NCI-H1105 treated with DMSO at 0.1 percent for 48 hours (cell line): ENCODE results near the gene ZNF618.
A peak's percentile ranks its signal among the peaks of the same experiment; 100 is the strongest.

ENCODE experiments used
- DNase-seq: peaks from one replicate; lab custom pipeline; 2025; lab: John Stamatoyannopoulos, UW

ZNF618 gene

DNA sequence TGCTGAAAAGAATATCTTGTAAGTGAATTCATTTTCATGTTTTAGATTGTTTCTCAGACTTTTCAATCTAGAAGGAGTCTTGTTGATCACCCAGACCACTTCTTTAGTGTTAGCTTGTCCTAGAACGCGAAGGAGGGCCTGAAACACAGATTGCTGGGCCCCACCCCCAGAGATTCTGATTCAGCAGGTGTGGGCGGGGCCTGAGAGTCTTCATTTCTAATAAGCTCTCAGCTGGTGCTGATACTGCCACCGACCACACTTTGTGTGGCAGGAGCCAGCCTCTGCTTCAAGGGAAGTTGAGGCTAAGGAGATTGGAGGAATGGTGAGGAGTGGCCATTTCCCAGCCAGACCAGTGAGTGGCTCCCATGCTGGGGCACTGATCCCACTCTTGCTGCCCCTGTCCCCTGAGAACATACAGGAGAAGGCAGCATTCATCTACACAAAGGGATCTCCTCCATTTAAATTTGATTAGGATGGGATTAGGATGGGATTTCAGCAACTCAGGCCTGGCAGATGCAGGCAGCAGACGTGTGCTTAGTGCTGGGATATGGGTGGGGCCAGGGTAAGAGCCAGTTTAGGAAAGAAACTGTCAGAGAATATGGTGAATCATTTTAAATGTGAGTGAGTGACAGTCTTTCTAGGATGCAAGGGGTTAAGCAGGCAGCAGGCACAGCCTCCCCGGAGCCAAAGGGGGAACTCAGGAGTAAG is 35.9 kb downstream of the ZNF618 start:
- no peak for DNase-seq

DNA sequence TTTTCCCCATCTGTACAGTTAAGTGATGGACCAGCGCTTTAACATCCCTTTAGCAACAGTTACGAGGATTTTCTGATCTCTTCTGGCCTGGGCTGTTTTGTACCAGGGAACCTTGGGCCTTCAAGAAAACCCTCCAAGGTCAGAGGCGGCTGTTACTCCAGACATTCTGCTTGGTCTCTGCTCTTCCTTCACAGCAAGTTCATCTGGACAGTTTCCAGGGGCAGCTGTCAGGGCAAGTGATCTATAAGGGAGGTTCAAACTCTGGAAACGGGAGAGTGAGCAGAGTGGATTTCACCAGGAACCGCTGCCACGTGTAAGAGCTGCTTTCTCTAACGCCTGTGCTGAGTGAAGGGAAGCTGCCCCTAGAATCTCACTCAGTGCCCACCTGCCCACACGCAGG is 36.7 kb downstream of the ZNF618 start:
- no peak for DNase-seq

DNA sequence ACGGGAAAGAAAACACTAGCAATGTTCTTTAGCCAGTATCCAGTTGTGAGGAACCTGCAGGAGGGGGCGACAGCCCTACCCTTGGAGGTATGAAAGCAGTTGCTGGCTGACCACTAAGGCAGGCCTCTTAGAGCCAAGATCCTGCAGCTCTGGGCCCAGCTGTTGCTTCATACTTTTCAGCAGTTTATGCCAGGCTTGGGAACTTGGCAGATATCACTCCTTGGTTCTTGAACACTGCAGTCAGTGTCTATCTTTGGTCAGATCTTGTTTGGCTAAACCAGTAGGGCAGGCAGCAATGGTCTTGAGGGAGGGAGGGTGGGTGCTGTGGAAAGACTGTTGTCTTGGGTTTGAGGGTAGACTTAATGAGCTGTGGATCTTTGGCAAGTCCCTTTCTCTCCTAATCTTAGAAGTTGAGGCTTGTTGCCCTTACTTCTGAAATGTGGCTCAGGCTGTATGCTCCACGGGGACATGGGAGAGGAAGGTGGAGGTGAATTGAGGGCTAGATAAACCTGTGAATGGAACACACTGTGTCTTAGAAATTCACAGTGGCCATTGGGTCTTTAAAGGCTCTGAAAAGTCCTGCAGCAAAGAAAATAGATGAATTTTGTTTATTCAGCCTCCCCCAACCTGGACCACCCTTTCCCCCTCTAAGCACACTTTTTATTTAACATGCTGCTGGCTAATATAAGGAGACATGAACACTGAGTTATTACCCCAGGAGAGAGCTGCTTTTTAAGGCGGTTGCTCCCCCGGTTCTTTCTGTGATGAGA is 37.5 kb downstream of the ZNF618 start:
- DNase-seq: no peak

DNA sequence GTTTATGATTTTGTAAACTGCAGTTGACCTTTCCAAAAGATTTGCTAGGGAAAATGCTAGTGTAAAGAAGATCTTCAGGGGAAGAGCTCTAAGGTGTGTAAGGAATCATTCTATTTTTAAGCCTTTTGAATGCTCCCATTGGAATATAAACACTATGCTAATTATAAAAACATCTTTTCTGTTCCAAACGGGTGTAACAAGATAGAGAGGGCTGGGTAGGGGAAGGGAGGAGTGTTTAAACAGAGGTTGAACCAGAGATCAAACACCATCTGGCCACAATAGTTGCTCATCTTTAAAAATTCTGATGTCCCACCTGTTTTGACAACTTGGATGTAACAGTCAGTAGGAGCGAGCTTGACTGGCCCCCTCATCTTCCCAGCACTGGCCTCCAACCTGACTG is 38.4 kb downstream of the ZNF618 start:
- no peak for DNase-seq

DNA sequence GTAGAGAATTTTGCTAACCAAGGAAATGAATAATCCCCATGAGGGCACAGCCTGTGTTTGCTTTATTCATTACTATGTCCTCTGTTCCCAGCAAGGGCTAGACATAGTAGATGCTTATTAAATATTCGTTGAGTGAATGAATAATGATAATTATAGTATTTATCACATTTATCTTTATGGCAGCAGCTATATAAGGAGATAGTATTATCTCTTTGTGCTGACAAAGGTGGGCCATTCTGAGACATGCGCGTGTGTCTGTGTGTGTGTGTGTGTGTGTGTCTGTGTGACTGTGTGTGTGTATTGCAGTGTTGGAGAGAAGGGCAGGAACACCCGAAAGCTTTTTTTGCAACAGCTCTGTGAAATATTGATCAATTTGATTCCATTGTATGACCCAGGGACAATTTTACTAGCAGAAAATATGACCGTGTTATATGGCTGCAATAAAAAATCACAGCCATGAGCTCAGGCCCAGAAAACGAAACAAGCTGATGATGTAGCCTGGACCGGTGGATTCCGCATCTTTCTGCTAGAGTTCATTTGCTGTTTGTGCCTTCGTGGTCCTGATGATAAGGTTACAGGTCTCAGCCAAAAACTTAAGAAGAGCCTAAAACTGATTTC is 39.8 kb downstream of the ZNF618 start:
- no peak for DNase-seq

DNA sequence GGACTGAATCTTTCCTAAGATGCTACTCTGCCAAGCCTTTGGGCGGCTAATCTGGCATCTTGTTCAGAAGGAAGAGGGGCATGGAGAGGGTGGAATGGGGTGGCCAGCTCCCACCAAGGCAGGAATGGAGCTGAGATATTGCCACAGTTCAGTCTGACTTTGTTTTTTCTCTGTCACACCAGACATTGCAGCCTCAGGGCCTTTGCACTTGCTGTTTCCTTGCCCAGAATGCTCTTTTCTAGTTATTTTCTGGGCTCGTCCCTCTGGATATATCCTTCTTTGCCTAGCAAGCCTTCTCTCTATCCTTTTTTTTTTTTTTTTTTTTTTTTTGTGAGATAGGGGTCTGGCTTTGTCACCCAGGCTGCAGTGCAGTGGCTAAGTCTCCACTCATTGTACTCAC is 40.8 kb downstream of the ZNF618 start:
- no peak for DNase-seq

DNA sequence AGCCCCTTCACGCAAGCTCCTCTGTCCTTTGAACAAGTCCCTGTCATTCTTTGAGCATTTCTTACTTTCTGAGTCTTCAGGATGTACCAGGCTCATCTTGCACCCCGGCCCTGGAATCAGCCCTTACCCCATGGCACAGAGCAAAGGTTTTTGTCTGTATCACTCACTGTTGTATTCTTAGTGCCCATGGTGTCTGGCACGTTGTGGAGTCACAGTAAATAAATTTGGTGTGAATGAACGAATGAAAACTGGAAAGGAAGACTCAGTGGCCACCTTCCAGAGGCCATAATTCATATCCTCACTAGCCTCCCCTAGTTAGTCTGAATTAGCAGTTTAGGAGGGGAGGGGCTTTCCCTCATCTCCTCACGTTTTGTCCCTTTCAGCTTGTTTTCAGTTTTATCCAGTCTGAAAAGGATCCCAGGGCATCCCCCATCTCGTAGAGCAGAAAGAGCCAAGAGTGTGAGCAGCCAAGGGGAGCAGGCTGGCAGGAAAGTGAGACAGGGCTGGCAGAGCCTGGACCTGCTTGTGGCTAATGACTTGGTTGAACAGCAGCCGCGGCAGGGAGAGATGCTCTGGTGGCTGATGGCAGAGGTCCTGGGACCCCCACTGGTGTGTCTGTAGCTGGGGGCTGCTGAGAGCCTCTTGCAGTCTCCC is 42.7 kb downstream of the ZNF618 start:
- no peak for DNase-seq

DNA sequence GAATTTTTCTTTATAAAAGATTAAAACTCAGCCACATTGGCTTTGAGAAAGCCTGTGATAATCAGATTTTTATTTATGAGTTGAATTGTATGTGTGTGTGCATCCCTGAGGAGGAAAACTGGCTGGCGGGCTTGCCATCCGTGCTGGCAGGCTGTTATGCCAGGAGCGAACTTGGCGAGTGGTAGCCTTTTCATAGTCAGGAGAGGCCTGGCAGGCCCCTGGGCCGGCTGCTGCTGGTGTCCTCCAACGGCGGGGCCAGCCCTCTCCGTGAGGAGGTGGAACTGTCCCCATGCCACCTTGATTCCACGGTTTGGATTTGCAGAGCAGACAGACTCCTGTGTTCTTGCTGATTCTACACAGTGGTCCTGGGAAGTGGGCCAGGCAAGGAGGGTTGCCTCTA is 43.3 kb downstream of the ZNF618 start:
- DNase-seq: no peak

DNA sequence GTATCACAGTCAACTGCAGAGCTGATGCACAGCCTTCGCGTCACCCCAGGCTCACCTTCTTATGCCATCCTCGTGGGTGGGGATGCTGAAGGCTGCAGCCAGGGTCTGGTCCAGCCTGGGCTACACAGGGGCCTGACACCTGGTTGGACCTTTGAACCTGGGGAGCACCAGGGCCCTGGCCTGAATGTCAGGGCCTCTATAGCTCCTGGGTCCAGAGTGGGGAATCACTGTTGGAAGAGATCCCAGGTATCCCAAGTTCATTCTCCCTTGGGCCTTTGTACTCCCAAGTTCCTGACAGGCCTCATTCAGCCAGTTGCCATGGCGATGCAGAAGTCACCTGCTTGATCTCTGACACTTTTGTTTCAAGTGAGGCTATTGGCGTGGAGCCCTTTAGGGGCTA is 43.8 kb downstream of the ZNF618 start:
- peak; percentile 65 for DNase-seq

DNA sequence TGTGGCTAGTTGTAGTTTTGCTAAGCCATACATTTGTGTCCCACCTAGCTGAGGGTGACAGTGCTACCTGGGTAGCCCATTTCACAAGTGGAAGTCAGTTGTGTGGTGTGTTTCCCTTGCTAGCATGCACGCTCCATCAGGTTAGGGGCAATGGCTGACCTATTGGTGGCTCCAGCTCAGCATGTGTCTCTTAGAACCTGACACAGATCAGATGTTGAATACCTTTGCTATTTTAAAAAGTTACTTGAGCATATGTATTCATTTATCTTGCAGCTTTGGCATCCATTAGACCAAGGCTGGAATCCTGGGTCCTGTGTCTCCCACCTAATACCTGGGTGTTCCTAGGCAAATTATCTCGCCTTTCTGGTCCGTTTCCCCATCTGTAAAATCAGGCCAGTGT is 44.8 kb downstream of the ZNF618 start:
- DNase-seq: no peak

DNA sequence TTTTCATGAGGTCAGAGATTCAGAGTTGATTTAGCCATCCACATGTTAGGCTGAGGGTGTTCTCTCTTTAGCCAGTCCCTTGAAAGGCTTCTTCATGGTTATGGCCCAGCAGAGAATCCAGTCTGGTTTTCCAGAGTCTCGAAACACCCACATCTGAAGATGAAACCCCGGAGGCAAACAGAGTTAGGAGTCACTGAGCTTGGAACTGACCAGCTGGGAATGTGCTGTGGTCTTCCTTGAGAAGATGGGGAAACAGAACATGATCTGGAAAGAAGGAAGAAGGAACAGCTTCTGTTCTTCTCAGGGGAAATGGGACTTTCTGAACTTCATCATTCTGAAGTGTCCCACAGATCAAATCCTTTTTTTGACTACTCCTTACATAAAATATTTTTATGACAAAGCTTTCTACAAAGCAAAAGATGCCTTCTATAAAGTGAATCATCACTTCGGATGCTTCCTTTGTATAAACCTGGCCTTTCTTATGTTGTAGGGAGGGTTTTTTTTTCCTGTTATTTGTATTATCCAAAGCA is 45.4 kb downstream of the ZNF618 start:
- DNase-seq: no peak

DNA sequence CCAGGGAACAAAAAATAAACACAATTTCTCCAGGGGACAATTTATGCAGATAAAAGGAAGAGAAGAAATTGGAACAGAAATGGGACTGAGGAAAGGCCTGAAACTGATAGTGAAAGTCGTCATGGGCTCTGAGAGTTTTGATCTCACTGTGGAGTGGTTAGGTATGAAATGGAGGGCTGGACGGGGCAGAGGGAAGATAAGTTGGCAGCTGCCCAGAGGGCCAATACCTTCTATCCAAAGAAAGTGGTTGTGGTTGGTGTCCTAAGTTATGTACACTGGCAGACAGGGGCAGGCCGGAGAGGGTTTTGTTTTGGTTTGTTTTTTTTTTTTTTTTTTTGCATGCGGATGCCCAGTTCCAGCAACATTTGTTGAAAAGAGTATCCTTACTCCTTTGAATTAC is 46.1 kb downstream of the ZNF618 start:
- no peak for DNase-seq

DNA sequence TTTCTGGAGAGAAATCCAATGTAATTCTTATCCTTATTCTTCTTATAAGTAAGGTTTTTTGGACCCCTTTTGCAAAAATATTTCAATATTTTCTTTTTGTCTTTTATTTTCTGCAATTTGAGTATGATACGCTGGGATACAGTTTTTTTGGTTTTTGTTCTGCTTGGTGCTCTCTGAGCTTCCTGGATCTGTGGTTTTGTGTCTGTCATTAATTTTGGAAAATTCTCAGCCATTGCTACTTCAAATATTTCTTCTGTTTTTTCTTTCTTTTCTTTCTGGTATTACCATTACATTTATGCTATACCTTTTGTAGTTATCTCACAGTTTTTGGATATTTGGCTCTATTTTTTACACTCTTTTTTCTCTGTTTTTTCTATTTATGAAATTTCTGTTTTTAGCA is 50.1 kb downstream of the ZNF618 start:
- DNase-seq: no peak

DNA sequence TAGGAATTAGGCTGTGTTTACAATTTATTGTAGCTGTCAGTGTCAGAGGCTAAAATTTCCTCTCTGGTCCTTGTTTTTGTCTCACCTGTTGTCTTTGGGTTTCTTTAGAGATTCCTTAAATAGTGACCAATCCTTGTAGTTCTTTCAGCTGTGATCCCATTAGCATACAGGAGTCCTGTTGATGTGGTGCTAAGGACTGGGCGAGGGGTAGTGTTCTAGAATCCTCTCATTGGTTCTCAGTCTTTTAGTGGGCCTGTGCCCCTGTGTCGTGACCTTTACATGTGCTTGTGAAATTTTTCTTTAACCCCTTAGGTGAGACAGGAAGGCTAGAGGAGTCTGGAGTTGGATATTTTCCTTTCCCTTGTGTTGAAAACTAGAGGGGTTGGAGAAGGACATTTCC is 51.2 kb downstream of the ZNF618 start:
- DNase-seq: no peak

DNA sequence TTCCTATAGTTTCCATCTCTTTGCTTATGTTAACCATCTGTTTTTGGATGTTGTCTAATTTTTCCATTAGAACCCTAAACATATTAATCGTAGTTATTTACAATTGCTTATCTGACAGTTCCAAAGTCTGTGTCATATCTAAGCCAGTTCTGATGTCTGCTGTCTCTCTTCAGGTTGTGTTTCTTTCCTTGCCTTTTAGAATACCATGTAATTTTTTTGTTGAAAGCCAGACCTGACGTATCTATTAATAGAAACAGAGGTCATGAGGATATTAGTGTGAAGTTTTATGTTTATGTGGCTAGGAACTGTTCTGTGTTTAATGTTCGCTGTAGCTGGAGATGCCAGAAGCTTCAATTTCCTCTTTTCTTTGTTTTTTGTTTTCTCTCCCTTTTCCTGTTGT is 52.2 kb downstream of the ZNF618 start:
- DNase-seq: no peak

DNA sequence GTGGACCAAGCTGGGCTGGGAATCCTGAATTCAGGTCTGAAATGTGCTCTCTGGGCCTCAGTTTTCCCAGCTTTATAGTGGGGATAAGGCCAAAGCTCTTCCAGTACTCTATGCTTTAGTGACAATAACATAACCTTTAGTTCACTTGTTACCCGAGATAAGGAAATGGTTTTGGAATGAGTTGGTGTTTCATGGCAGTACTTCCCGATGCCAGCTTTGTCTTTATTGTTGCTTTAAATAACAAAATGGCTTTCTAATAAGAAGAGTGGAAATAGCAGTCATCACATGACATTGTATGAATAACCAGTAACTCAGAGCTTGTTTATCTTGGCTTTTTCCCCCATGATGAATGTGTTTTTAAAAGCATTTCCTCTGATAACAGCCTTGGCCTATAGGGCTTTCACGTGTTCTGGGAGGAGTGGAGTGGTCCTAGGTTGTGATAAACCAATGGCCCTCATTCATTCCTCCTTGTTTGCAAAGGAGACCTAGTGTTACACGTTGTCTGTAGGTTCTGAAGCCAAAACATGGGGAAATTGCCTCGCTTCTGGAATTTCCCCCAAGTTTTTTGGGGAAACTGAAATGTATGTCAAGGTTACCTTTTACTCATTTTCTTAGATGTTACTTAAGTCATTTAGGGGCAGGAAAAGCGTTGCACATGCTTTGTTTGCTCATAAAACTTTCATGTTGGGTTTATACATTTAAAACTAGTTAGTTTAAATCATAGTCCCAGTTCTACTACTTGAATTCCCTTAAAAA is 53.7 kb downstream of the ZNF618 start:
- no peak for DNase-seq

DNA sequence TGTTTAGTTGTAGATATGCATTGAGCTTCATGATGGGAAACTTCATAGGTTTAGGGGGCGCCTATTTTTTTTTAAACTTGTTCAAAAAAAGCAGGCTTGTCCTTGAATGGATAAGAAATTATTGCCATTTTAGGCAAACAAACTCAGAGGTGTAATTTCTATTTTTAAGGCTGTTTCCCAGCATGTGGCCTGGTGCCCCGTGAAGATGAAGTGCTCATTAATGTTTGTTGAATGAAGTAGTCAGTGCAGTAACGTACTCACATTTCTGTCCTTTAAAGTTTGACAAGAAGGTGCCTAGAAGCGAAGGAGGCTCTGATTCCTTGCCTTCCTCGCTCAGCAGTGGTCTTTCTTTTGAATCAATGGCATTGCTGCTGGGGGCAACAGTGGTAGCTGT is 54.3 kb downstream of the ZNF618 start:
- no peak for DNase-seq

DNA sequence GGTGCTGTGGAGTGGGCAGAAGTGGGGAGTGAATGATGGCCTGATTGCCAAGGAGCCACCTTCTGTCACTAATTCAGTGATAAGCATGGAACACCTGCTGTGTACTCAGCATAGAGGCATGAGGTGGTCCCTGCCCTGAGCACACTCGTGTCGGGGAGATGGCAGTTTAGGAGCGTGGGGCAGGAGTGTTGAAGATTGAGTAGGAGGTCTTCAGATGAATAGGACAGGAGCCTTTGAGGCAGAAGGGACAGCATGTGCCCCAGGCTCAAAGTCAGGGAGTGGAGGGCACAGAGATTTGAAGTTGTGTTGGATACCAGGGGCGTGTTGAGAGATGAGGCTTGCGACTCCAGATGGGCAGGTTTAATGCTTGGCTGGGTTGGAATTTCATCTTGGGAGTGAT is 55.0 kb downstream of the ZNF618 start:
- no peak for DNase-seq

DNA sequence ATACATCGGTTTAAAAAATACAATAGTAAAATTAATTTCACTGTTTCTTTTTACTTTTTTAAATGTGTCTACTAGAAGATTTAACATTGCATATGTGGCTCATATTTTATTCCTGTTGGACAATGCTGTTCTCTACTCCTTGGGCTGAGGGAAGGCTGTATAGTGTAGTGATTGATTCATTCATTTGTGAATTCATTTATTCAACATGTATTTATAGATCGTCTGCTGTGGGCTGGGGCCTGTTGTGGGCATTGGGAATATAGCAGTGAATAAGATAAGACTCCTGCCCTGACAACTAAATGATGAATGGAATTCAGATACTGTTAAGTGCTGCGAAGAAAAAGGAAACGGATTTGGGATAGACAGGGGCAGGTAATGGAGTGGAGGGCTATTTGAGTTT is 55.7 kb downstream of the ZNF618 start:
- DNase-seq: no peak

DNA sequence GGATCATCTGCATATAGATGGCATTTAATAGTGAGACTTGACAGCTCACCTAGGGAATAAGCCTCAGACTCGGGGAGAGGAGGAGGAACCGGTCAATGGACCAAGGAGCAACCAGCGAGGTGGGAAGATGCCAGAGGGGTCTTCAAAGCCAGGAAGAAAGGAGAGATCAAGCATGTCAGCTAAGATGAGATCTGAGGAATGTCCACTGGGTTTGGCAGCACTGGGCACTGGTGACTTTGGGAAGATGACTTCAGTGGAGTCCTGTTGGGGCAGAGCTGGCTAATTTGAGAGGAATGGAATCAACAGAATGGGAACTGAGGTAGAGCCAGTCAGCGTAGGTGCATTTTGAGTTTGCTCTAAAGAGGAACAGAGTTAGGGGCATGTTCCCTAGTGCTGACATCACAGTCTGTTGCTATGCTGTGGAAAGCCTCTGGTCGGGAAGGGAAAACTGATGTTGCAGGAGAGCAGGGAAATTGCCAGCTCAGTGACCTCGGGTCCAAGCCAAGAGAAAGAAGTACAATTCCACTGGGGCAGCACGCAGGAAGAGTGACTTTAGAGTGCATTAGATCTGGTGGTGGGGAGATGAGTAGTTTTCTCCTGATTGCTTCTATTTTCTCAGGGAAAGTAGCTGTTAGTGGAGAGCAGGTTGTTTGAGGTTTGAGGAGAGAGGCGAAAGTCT is 56.9 kb downstream of the ZNF618 start:
- DNase-seq: no peak

DNA sequence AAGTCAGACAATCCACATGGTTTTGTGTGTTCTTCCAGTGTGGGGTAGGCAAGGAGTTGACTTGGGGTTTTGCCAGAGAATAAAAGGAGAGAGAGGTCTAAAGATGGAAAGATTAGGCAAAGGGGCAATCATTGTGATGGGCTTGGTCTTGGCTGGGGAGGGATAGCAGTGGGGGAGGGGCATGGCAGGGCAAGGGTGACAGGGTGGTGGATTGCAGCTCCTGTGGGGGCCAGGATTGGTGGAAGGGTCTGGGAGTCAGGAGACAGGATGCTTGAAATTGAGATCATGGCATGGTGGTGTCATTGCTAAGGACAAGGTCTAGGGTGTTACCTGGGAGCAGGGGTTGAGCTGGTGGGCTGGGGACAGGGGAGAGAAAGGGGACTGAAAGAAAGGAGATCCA is 57.6 kb downstream of the ZNF618 start:
- DNase-seq: no peak
